HepG2 (cell line): ENCODE results near the gene RGCC. TPM values are rescaled to one million over a fixed set of nuclear protein-coding genes. Genes with fewer than 3 reads are reported as not detected.
A peak's percentile ranks its signal among the peaks of the same experiment; 100 is the strongest.

Experiments
- CC2D1A ChIP-seq: sonication (generic); formaldehyde crosslinking; IDR thresholded peaks from 2 replicates; pipeline ENCODE4 v1.8.1; 2023; ENCODE audit warnings: mild to moderate bottlenecking, missing genetic modification reagents
- CCDC6 ChIP-seq: sonication (generic); formaldehyde crosslinking; IDR thresholded peaks from 2 replicates; pipeline ENCODE4 v1.8.1; 2022; ENCODE audit warnings: mild to moderate bottlenecking, missing genetic modification reagents, moderate library complexity
- RFX1 ChIP-seq: fragments of 450-650 bp; IDR thresholded peaks from 2 replicates; pipeline ENCODE4 v1.6.1; 2017
- RXRA ChIP-seq: sonication (generic); formaldehyde crosslinking; IDR thresholded peaks from 2 replicates; pipeline ENCODE4 v1.5.1; 2020; ENCODE audit warnings: missing genetic modification reagents
- TRIM24 ChIP-seq: sonication (generic); formaldehyde crosslinking; IDR thresholded peaks from 2 replicates; pipeline ENCODE4 v1.8.0; 2022; ENCODE audit warnings: mild to moderate bottlenecking, missing genetic modification reagents
- ZBTB8A ChIP-seq: sonication (generic); formaldehyde crosslinking; IDR thresholded peaks from 2 replicates; pipeline ENCODE4 v1.4.0; 2020; ENCODE audit warnings: mild to moderate bottlenecking, low read depth, missing genetic modification reagents, borderline replicate concordance
- ZNF124 ChIP-seq: sonication (generic); formaldehyde crosslinking; IDR thresholded peaks from 2 replicates; pipeline ENCODE4 v1.4.0; 2020; ENCODE audit warnings: missing genetic modification reagents
- ZNF253 ChIP-seq: sonication (generic); formaldehyde crosslinking; IDR thresholded peaks from 2 replicates; pipeline ENCODE4 v1.8.0; 2022; ENCODE audit warnings: mild to moderate bottlenecking, missing genetic modification reagents, borderline replicate concordance
- ZNF296 ChIP-seq: sonication (generic); formaldehyde crosslinking; conservative IDR thresholded peaks from 2 replicates; pipeline ENCODE4 v1.5.0; 2020; ENCODE audit warnings: mild to moderate bottlenecking, missing genetic modification reagents
- ZNF33B ChIP-seq: sonication (generic); formaldehyde crosslinking; IDR thresholded peaks from 2 replicates; pipeline ENCODE4 v1.5.1; 2020; ENCODE audit warnings: mild to moderate bottlenecking, missing genetic modification reagents
- ZNF558 ChIP-seq: sonication (generic); formaldehyde crosslinking; IDR thresholded peaks from 2 replicates; pipeline ENCODE4 v1.9.0; 2022; ENCODE audit warnings: mild to moderate bottlenecking, missing genetic modification reagents, borderline replicate concordance
- ZNF709 ChIP-seq: sonication (generic); formaldehyde crosslinking; IDR thresholded peaks from 2 replicates; pipeline ENCODE4 v1.5.0; 2020; ENCODE audit warnings: mild to moderate bottlenecking, missing genetic modification reagents
- ZNF724P ChIP-seq: sonication (generic); formaldehyde crosslinking; IDR thresholded peaks from 2 replicates; pipeline ENCODE4 v1.8.0; 2022; ENCODE audit warnings: missing genetic modification reagents, borderline replicate concordance
- polyA plus RNA-seq, 8 experiments: library from polyadenylated mRNA; depleted of rRNA in 3 of 8; stranded (reverse) in 7 of 8; unstranded in 1 of 8; fragments of >200 nt; fragmentation: Illumina TruSeq in 4 of 8; extraction: Trizol in 4 of 8; gene quantifications; 2 replicates each; pipeline versions ENCODE4 v1.2.1 to v1.2.3, GENCODE V29; 2011 to 2016; ENCODE audit warnings: low read depth in 4 of 8, missing spikeins in 1 of 8, mixed read lengths in 1 of 8; ENCODE audit not compliant: insufficient read depth in 1 of 8
- total RNA-seq, 5 experiments: library from RNA; depleted of rRNA; stranded (reverse); fragments of >200 nt; fragmentation: Illumina TruSeq; extraction: Trizol; gene quantifications; 2 replicates each; pipeline ENCODE4 v1.2.3, GENCODE V29; 2016; ENCODE audit warnings: low read depth in 1 of 5
- TF ChIP-seq, protein P1 (sequence below): sonication (generic); formaldehyde crosslinking; IDR thresholded peaks from 2 replicates; pipeline ENCODE4 v1.4.0; 2020; ENCODE audit warnings: mild to moderate bottlenecking, low read depth, missing genetic modification reagents
- TF ChIP-seq, protein P2 (sequence below): sonication (generic); formaldehyde crosslinking; IDR thresholded peaks from 2 replicates; pipeline ENCODE4 v1.5.1; 2020; ENCODE audit warnings: missing genetic modification reagents, mild to moderate bottlenecking, borderline replicate concordance
- TF ChIP-seq, protein P3 (sequence below): sonication (generic); formaldehyde crosslinking; IDR thresholded peaks from 2 replicates; pipeline ENCODE4 v1.4.0; 2020; ENCODE audit warnings: missing genetic modification reagents
- TF ChIP-seq, protein P4 (sequence below): sonication (generic); formaldehyde crosslinking; IDR thresholded peaks from 2 replicates; pipeline ENCODE4 v1.4.0; 2020; ENCODE audit warnings: missing genetic modification reagents
- TF ChIP-seq, protein P5 (sequence below): sonication (generic); formaldehyde crosslinking; IDR thresholded peaks from 2 replicates; pipeline ENCODE4 v1.9.0; 2021; ENCODE audit warnings: missing genetic modification reagents, mild to moderate bottlenecking, borderline replicate concordance
- TF ChIP-seq, protein P6 (sequence below): IDR thresholded peaks from 2 replicates; pipeline ENCODE4 v1.6.1; 2016; ENCODE audit warnings: low read depth, control low read depth

Gene RGCC
- total and polyA plus RNA-seq, 2 of the 13 experiments (the other 11 are each of a cell fraction or from before 2014, with no cell fraction given): 0.20 to 8.4 TPM

DNA sequence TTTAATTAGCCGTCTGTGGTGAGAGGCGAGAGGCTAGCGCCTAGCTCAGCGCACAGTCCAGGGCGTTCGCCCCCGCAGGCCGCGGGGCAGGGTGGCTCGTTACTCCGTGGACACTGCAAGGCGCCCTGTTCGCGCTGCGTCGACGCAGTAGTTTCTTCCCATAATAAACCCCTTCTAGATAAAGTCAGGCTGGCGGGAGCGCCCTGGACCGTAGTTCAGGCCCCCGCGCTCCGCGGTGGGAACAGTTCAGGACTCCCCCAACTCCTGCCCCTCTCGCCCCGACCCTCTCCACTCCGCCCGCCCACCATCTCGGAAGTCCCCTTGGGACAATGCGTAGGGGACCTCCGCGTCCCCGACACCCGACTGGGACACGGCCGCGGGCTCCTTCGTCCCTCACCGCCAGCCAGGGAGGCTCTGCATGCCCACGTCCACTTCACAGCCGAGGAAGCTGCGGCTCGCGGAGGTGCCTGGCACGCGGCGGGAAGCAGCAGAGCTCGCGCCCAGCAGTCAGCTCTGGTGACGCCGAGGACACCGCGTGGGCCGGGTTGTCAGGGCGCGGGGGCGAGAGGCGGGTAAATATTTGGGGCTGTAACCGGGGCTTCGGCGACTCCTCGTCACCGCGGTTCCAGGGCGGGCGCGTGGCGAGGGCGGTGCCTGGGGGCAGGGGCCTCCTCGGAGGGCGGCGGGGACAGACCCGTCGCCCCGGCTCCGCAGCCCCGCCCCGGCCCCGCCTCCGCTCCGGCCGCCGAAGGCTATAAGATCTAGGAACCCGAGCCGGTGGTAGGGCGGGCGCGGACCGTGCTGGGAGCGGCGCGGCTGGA lies at the start of gene RGCC (continued):
- TF ChIP-seq, protein P1, sequence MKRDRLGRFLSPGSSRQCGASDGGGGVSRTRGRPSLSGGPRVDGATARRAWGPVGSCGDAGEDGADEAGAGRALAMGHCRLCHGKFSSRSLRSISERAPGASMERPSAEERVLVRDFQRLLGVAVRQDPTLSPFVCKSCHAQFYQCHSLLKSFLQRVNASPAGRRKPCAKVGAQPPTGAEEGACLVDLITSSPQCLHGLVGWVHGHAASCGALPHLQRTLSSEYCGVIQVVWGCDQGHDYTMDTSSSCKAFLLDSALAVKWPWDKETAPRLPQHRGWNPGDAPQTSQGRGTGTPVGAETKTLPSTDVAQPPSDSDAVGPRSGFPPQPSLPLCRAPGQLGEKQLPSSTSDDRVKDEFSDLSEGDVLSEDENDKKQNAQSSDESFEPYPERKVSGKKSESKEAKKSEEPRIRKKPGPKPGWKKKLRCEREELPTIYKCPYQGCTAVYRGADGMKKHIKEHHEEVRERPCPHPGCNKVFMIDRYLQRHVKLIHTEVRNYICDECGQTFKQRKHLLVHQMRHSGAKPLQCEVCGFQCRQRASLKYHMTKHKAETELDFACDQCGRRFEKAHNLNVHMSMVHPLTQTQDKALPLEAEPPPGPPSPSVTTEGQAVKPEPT (CRISPR knock-in tag): peak; percentile 57; the same call in 1 of the 2 replicates
- TF ChIP-seq CC2D1A (CRISPR knock-in tag) (no peak), ZNF709 (0 out of 2 replicates have a peak, but pooled peaks have one; percentile 22), ZNF296 (CRISPR knock-in tag) (no peak), TRIM24 (CRISPR knock-in tag) (no peak), ZNF124 (CRISPR knock-in tag) (no peak), ZNF253 (CRISPR knock-in tag) (peak; percentile 41; the same call in 1 of the 2 replicates), ZNF558 (CRISPR knock-in tag) (peak; percentile 76; the same call in 1 of the 2 replicates), CCDC6 (peak; percentile 55; the same call in 1 of the 2 replicates), RFX1 (peak; percentile 11; the same call in 1 of the 2 replicates), RXRA (CRISPR knock-in tag) (no peak), ZNF724P (CRISPR knock-in tag) (peak; percentile 68), ZNF33B (CRISPR knock-in tag) (peak; percentile 89; the same call in 1 of the 2 replicates), ZBTB8A (CRISPR knock-in tag) (no peak)
- TF ChIP-seq, protein P2, sequence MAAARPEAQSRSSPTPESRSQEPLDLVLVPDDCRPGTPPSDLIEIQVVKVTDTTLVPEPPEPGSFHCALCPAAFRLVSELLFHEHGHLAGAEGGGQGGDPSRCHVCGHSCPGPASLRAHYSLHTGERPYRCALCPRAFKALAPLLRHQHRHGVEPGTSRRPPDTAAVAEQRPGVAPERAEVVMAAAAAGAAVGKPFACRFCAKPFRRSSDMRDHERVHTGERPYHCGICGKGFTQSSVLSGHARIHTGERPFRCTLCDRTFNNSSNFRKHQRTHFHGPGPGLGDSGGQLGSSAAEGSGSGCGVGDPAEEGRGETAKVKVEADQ (CRISPR knock-in tag): peak; percentile 87
- TF ChIP-seq, protein P3, sequence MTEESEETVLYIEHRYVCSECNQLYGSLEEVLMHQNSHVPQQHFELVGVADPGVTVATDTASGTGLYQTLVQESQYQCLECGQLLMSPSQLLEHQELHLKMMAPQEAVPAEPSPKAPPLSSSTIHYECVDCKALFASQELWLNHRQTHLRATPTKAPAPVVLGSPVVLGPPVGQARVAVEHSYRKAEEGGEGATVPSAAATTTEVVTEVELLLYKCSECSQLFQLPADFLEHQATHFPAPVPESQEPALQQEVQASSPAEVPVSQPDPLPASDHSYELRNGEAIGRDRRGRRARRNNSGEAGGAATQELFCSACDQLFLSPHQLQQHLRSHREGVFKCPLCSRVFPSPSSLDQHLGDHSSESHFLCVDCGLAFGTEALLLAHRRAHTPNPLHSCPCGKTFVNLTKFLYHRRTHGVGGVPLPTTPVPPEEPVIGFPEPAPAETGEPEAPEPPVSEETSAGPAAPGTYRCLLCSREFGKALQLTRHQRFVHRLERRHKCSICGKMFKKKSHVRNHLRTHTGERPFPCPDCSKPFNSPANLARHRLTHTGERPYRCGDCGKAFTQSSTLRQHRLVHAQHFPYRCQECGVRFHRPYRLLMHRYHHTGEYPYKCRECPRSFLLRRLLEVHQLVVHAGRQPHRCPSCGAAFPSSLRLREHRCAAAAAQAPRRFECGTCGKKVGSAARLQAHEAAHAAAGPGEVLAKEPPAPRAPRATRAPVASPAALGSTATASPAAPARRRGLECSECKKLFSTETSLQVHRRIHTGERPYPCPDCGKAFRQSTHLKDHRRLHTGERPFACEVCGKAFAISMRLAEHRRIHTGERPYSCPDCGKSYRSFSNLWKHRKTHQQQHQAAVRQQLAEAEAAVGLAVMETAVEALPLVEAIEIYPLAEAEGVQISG (CRISPR knock-in tag): peak; percentile 39
- TF ChIP-seq, protein P4, sequence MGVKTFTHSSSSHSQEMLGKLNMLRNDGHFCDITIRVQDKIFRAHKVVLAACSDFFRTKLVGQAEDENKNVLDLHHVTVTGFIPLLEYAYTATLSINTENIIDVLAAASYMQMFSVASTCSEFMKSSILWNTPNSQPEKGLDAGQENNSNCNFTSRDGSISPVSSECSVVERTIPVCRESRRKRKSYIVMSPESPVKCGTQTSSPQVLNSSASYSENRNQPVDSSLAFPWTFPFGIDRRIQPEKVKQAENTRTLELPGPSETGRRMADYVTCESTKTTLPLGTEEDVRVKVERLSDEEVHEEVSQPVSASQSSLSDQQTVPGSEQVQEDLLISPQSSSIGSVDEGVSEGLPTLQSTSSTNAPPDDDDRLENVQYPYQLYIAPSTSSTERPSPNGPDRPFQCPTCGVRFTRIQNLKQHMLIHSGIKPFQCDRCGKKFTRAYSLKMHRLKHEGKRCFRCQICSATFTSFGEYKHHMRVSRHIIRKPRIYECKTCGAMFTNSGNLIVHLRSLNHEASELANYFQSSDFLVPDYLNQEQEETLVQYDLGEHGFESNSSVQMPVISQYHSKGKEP: 0 out of 2 replicates have a peak, but pooled peaks have one; percentile 30
- TF ChIP-seq, protein P5, sequence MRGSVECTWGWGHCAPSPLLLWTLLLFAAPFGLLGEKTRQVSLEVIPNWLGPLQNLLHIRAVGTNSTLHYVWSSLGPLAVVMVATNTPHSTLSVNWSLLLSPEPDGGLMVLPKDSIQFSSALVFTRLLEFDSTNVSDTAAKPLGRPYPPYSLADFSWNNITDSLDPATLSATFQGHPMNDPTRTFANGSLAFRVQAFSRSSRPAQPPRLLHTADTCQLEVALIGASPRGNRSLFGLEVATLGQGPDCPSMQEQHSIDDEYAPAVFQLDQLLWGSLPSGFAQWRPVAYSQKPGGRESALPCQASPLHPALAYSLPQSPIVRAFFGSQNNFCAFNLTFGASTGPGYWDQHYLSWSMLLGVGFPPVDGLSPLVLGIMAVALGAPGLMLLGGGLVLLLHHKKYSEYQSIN: no peak
- TF ChIP-seq, protein P6, sequence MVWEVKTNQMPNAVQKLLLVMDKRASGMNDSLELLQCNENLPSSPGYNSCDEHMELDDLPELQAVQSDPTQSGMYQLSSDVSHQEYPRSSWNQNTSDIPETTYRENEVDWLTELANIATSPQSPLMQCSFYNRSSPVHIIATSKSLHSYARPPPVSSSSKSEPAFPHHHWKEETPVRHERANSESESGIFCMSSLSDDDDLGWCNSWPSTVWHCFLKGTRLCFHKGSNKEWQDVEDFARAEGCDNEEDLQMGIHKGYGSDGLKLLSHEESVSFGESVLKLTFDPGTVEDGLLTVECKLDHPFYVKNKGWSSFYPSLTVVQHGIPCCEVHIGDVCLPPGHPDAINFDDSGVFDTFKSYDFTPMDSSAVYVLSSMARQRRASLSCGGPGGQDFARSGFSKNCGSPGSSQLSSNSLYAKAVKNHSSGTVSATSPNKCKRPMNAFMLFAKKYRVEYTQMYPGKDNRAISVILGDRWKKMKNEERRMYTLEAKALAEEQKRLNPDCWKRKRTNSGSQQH (CRISPR knock-in tag): no peak
